DOHH2 (cell line): ENCODE measurements around the gene DCAF15.

Experiments
- H3F3A ChIP-seq: fragments of 200-600 bp; sonication (generic), shearing (Covaris generic); 2 replicates; pipeline ENCODE4 v1.6.0; 2016; ENCODE audit warnings: antibody characterized with exemption, mild to moderate bottlenecking; ENCODE audit not compliant: control insufficient read depth, insufficient read depth
- H3K27ac ChIP-seq: fragments of 200-600 bp; sonication (generic); 2 replicates; pipeline ENCODE4 v1.5.1; 2014; ENCODE audit warnings: low read depth, mild to moderate bottlenecking, low read length, moderate library complexity
- H3K27me3 ChIP-seq: fragments of 200-600 bp; sonication (generic); 2 replicates; pipeline ENCODE4 v1.6.1; 2014; ENCODE audit warnings: mild to moderate bottlenecking, low read length, mixed read lengths; ENCODE audit not compliant: control insufficient read depth
- H3K36me3 ChIP-seq: fragments of 200-600 bp; sonication (generic); 2 replicates; pipeline ENCODE4 v1.6.1; 2014; ENCODE audit warnings: mild to moderate bottlenecking, low read length, moderate library complexity, mixed read lengths; ENCODE audit not compliant: control insufficient read depth
- H3K4me1 ChIP-seq: fragments of 200-600 bp; sonication (generic); 2 replicates; pipeline ENCODE4 v1.6.1; 2014; ENCODE audit warnings: mild to moderate bottlenecking, low read length, mixed read lengths; ENCODE audit not compliant: control insufficient read depth
- H3K4me2 ChIP-seq: fragments of 200-600 bp; sonication (generic); 2 replicates; pipeline ENCODE4 v1.6.0; 2014; ENCODE audit warnings: mild to moderate bottlenecking, low read length, moderate library complexity
- H3K4me3 ChIP-seq: fragments of 200-600 bp; sonication (generic); 2 replicates; pipeline ENCODE4 v1.5.1; 2014; ENCODE audit warnings: mild to moderate bottlenecking, low read length, mixed read lengths
- H3K79me2 ChIP-seq: fragments of 200-600 bp; sonication (generic); 2 replicates; pipeline ENCODE4 v1.6.1; 2014; ENCODE audit warnings: mild to moderate bottlenecking, low read length, mixed read lengths; ENCODE audit not compliant: control insufficient read depth
- H3K9me2 ChIP-seq: fragments of 200-600 bp; sonication (generic); replicated peaks from 2 replicates; pipeline ENCODE4 v1.6.1; 2014; ENCODE audit warnings: mild to moderate bottlenecking, low read length, mixed read lengths; ENCODE audit not compliant: control insufficient read depth
- H3K9me3 ChIP-seq: fragments of 200-600 bp; sonication (generic); 2 replicates; pipeline ENCODE4 v1.6.1; 2014; ENCODE audit warnings: antibody characterized with exemption, low read length, mixed read lengths; ENCODE audit not compliant: control insufficient read depth, insufficient read depth
- H4K20me1 ChIP-seq: fragments of 200-600 bp; sonication (generic); 2 replicates; pipeline ENCODE4 v1.6.0; 2014; ENCODE audit warnings: low read depth, mild to moderate bottlenecking, antibody characterized with exemption, low read length, moderate library complexity; ENCODE audit not compliant: control insufficient read depth, insufficient read depth
- CTCF ChIP-seq: fragments of 200-600 bp; sonication (generic); IDR thresholded peaks from one replicate; pipeline ENCODE4 v1.5.1; 2014; ENCODE audit warnings: antibody characterized with exemption, mild to moderate bottlenecking, low read depth, low read length; ENCODE audit not compliant: poor library complexity, severe bottlenecking
- EZH2phosphoT487 ChIP-seq: fragments of 200-600 bp; sonication (generic); IDR thresholded peaks from 2 replicates; pipeline ENCODE4 v1.6.1; 2017; ENCODE audit warnings: borderline replicate concordance, mild to moderate bottlenecking, antibody characterized with exemption, low read length, moderate library complexity, mixed read lengths

The DCAF15 gene

GRCh38 chr19:13934785-13935109 lies 17.6 kb upstream of the DCAF15 start:
- Histone ChIP-seq H3K9me2 (no peaks in the 10 kb centered on the region), H3K79me2 (no peaks in the 10 kb centered on the region), H3K36me3 (peaks cover 6% of the 10 kb centered on the region; the same call in 1 of the 2 replicates), H3F3A (no peaks in the 10 kb centered on the region), H3K9me3 (no peaks in the 10 kb centered on the region), H4K20me1 (no peaks in the 10 kb centered on the region), H3K27ac (no peak overlapping the region), H3K4me1 (no peaks in the 10 kb centered on the region), H3K4me2 (no peak overlapping the region), H3K27me3 (peaks cover 3% of the 10 kb centered on the region; the same call in 1 of the 2 replicates), H3K4me3 (no peak overlapping the region)
- TF ChIP-seq CTCF, result no peak
- TF ChIP-seq EZH2phosphoT487, result no peak

- H3K9me3 ChIP-seq, result no peaks in the 10 kb centered on the region
- no peak overlapping the region for H3K4me2 ChIP-seq
- H3K27me3 ChIP-seq, result peaks cover 3% of the 10 kb centered on the region; the same call in 1 of the 2 replicates
- no peaks in the 10 kb centered on the region for H3K4me1 ChIP-seq
- TF ChIP-seq EZH2phosphoT487 (no peak), CTCF (no peak)
- no peak overlapping the region for H3K4me3 ChIP-seq
- H4K20me1 ChIP-seq, result no peaks in the 10 kb centered on the region
- H3K9me2 ChIP-seq, result no peaks in the 10 kb centered on the region
- no peaks in the 10 kb centered on the region for H3F3A ChIP-seq
- H3K79me2 ChIP-seq, result no peaks in the 10 kb centered on the region
- H3K27ac ChIP-seq, result no peak overlapping the region
- no peaks in the 10 kb centered on the region for H3K36me3 ChIP-seq
Measured at GRCh38 chr19:13935765-13936510, 16.4 kb upstream of the DCAF15 start.

- no peak for TF ChIP-seq EZH2phosphoT487
- no peak for TF ChIP-seq CTCF
- H3K4me2 ChIP-seq, result no peak overlapping the region
Measured at GRCh38 chr19:13937479-13938300, 14.6 kb upstream of the DCAF15 start.

More at GRCh38 chr19:13937479-13938300, 14.6 kb upstream of the DCAF15 start:
- peaks cover 3% of the 10 kb centered on the region; the same call in 1 of the 2 replicates for H3K27me3 ChIP-seq
- no peaks in the 10 kb centered on the region for H3K36me3 ChIP-seq
- H3K4me1 ChIP-seq, result no peaks in the 10 kb centered on the region
- no peaks in the 10 kb centered on the region for H3F3A ChIP-seq
- H3K27ac ChIP-seq, result no peak overlapping the region
- H3K4me3 ChIP-seq, result no peak overlapping the region
- peaks cover 5% of the 10 kb centered on the region; the same call in 1 of the 2 replicates for H3K9me3 ChIP-seq
- H4K20me1 ChIP-seq, result no peaks in the 10 kb centered on the region
- no peaks in the 10 kb centered on the region for H3K9me2 ChIP-seq
- H3K79me2 ChIP-seq, result no peaks in the 10 kb centered on the region
